NCI-H2227 (cell line): ENCODE results near the gene B3GALT6.

Experiments
- DNase-seq: peaks from one replicate; lab custom pipeline; 2025; ENCODE audit not compliant: unreplicated experiment; lab: John Stamatoyannopoulos, UW

B3GALT6 gene

GRCh38 chr1:1215881-1216605 is 16.0 kb upstream of the B3GALT6 start:
- DNase-seq, result no peak

- DNase-seq, result no peak
These were observed 15.0 kb upstream of the B3GALT6 start for GRCh38 chr1:1216770-1217620.

- no peak for DNase-seq
These were observed 14.2 kb upstream of the B3GALT6 start for GRCh38 chr1:1217621-1218523.

GRCh38 chr1:1218524-1219200 is 13.4 kb upstream of the B3GALT6 start:
- DNase-seq, result no peak

- no peak for DNase-seq
These were observed 12.7 kb upstream of the B3GALT6 start for GRCh38 chr1:1219341-1219740.

- no peak for DNase-seq
These were observed 11.8 kb upstream of the B3GALT6 start for GRCh38 chr1:1220197-1220596.

- no peak for DNase-seq
These were observed 10.0 kb upstream of the B3GALT6 start for GRCh38 chr1:1221887-1222574.

- no peak for DNase-seq
These were observed 9.3 kb upstream of the B3GALT6 start for GRCh38 chr1:1222575-1223225.

GRCh38 chr1:1223321-1223720 is 8.7 kb upstream of the B3GALT6 start:
- no peak for DNase-seq

- no peak for DNase-seq
These were observed 8.1 kb upstream of the B3GALT6 start for GRCh38 chr1:1223891-1224290.

GRCh38 chr1:1225238-1225845 is 6.7 kb upstream of the B3GALT6 start:
- no peak for DNase-seq

- DNase-seq, result no peak
These were observed 6.1 kb upstream of the B3GALT6 start for GRCh38 chr1:1225913-1226312.

- no peak for DNase-seq
These were observed 5.3 kb upstream of the B3GALT6 start for GRCh38 chr1:1226566-1227362.

GRCh38 chr1:1227386-1227785 is 4.7 kb upstream of the B3GALT6 start:
- DNase-seq, result no peak

- no peak for DNase-seq
These were observed 3.9 kb upstream of the B3GALT6 start for GRCh38 chr1:1228187-1228586.

GRCh38 chr1:1228596-1229321 is 3.3 kb upstream of the B3GALT6 start:
- no peak for DNase-seq

GRCh38 chr1:1229770-1230169 is 2.3 kb upstream of the B3GALT6 start:
- DNase-seq, result no peak
